PC-3 (cell line): ENCODE measurements around the gene CAPN3.

Experiments used
- CTCF ChIP-seq: fragments of 300-600 bp; sonication (generic); conservative IDR thresholded peaks from 2 replicates; pipeline ENCODE4 v1.5.1; 2017; ENCODE audit warnings: antibody characterized with exemption, low read depth, mild to moderate bottlenecking, low read length
- EZH2 ChIP-seq: fragments of 300-600 bp; sonication (generic); IDR thresholded peaks from one replicate; pipeline ENCODE4 v1.6.1; 2017; ENCODE audit warnings: antibody characterized with exemption, mild to moderate bottlenecking, low read length; ENCODE audit not compliant: unreplicated experiment
- EZH2phosphoT487 ChIP-seq: fragments of 300-600 bp; sonication (generic); IDR thresholded peaks from 2 replicates; pipeline ENCODE4 v1.6.1; 2018; ENCODE audit warnings: mild to moderate bottlenecking, antibody characterized with exemption, low read length, borderline replicate concordance

DNA sequence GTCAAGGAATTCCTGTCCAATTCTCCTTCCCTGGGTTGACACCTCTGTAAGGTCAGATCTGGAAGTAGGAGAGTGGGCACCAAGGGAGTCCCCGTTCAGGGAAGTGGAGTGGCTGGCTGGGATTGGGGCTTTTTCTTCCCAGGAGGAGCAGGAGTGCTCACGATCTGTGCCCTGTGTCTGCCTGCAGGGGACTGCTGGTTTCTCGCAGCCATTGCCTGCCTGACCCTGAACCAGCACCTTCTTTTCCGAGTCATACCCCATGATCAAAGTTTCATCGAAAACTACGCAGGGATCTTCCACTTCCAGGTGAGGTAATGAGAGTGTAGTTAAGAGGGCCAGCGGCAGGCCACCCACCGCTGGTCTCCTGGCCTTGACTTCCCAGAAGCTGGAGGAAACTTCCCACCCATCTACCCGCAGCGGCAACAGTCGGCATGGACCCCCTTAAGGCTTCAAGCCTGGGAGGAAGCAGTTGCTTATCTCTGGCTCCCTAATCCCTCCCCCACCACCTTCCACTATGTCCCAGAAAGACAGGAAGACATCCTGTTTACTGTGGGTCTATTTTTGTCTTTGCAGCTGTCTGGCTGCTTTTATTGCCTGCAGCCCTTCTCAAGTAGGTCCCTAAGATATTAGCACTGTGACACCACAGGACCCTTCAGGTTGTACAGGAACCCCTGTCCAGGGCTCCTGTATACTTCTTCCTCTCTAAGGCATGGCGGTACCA, 26.8 kb downstream of the CAPN3 start:
- TF ChIP-seq CTCF (no peak), EZH2 (no peak), EZH2phosphoT487 (no peak)
